Coronary artery (tissue), 2 donors: ENCODE data around the gene ASS1.
A peak's percentile ranks its signal among the peaks of the same experiment; 100 is the strongest.
"Not testable (repeated sequence)": the region's sequence is repeated elsewhere in the genome, so short reads cannot be mapped to it uniquely, and the experiment has no call there.

Source experiments
- DNase-seq: peaks from one replicate; pipeline ENCODE4 v3.0.0-alpha.2; 2017; ENCODE audit warnings: low spot score
- H3K27ac ChIP-seq, 2 donors: fragments of 200-600 bp; sonication (generic); one replicate each; pipeline ENCODE4 v1.5.1; 2016 to 2019
- H3K4me3 ChIP-seq: fragments of 200-600 bp; sonication (generic); 2 replicates; pipeline ENCODE4 v1.5.1; 2016; ENCODE audit warnings: mild to moderate bottlenecking, moderate library complexity
- CTCF ChIP-seq: fragments of 200-600 bp; sonication (generic); IDR thresholded peaks from one replicate; pipeline ENCODE4 v1.5.1; 2019; ENCODE audit warnings: antibody characterized with exemption

Gene ASS1

GRCh38 chr9:130433947-130434262 is 10.9 kb upstream of the ASS1 start:
- DNase-seq: no peak
- Histone ChIP-seq H3K27ac (no peak overlapping the region), H3K4me3 (peak overlapping the region; percentile 68)
- TF ChIP-seq CTCF: no peak

GRCh38 chr9:130434656-130435055 is 10.1 kb upstream of the ASS1 start:
- DNase-seq, H3K27ac ChIP-seq: not testable (repeated sequence)

GRCh38 chr9:130437011-130437789 is 7.6 kb upstream of the ASS1 start:
- Histone ChIP-seq H3K27ac (no peak overlapping the region), H3K4me3 (no peak overlapping the region)
- TF ChIP-seq CTCF: no peak
- DNase-seq: no peak

More at GRCh38 chr9:130434656-130435055, 10.1 kb upstream of the ASS1 start:
- not testable (repeated sequence) for H3K4me3 ChIP-seq

- no peak overlapping the region for H3K4me3 ChIP-seq
- DNase-seq: no peak
- no peak for TF ChIP-seq CTCF
- H3K27ac ChIP-seq: no peak overlapping the region
These were observed 6.3 kb upstream of the ASS1 start for GRCh38 chr9:130438382-130438981.

GRCh38 chr9:130441031-130441430 is 3.7 kb upstream of the ASS1 start:
- no peak for TF ChIP-seq CTCF

GRCh38 chr9:130442746-130443455 is 1.9 kb upstream of the ASS1 start:
- H3K4me3 ChIP-seq: no peak overlapping the region
- no peak for TF ChIP-seq CTCF
- H3K27ac ChIP-seq: no peak overlapping the region
- no peak for DNase-seq

More at GRCh38 chr9:130441031-130441430, 3.7 kb upstream of the ASS1 start:
- H3K4me3 ChIP-seq: no peak overlapping the region
- no peak for DNase-seq
- no peak overlapping the region for H3K27ac ChIP-seq

GRCh38 chr9:130443456-130443801 is 1.3 kb upstream of the ASS1 start:
- H3K27ac ChIP-seq: peak overlapping the region in 1 of 2 donors; percentile 88
- no peak for TF ChIP-seq CTCF
- no peak overlapping the region for H3K4me3 ChIP-seq
- DNase-seq: no peak
